GM18951 (cell line): ENCODE measurements around the gene MAP10.

ENCODE experiments used
- POLR2A ChIP-seq: IDR thresholded peaks from 4 replicates; pipeline ENCODE4 v1.6.1; 2011; ENCODE audit warnings: mild to moderate bottlenecking; ENCODE audit not compliant: insufficient read length, insufficient read depth; ENCODE audit errors: extremely low read depth
- in situ Hi-C: fragments of 300-500 bp; cut with MboI; formaldehyde crosslinking; loops from one replicate; pipeline ENCODE4 v1.12.0; 2022; ENCODE audit warnings: low sequenced_read_pairs, mixed read lengths, inconsistent platforms; ENCODE audit not compliant: unreplicated experiment

The MAP10 gene

GRCh38 chr1:232820431-232820830 is 15.2 kb downstream of the MAP10 start:
- TF ChIP-seq POLR2A, result no peak
- in situ Hi-C loops, result no loop called here

DNA sequence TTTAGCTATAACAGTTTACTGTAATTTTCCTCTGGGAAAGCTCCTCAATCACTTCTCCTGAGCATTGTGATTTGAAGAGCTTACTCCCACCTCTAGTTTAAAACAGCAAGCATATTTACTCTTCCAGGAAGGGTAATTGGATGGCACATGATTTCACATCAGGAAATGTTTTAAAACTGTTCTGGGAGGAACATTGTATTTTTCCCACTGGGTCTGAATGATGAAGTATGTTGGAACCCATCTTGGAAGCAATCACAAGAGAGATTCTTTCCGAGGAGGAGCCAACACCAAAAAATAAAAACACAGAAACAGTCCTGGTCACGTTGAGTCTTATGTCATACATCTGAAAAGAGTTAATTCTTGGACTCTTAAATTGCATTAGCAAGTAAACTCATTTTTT is 17.3 kb downstream of the MAP10 start:
- in situ Hi-C loops, result no loop called here
- no peak for TF ChIP-seq POLR2A

DNA sequence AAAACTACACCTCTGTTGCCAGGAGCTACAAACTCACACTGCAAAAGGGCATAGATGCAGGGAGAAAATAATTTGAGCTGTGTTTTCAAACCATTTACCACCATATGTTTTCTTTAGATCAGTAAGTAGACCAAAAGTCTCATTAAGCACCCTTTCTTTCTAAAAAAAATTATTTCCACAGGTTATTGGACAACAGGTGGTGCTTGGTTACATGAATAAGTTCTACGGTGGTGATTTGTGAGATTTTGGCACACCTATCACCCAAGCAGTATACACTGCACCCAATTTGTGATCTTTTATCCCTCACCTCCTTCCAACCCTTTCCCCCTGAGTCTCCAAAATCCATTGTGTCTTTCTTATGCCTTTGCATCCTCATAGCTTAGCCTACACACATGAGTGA is 21.1 kb downstream of the MAP10 start:
- in situ Hi-C loops, result no loop called here
- no peak for TF ChIP-seq POLR2A

DNA sequence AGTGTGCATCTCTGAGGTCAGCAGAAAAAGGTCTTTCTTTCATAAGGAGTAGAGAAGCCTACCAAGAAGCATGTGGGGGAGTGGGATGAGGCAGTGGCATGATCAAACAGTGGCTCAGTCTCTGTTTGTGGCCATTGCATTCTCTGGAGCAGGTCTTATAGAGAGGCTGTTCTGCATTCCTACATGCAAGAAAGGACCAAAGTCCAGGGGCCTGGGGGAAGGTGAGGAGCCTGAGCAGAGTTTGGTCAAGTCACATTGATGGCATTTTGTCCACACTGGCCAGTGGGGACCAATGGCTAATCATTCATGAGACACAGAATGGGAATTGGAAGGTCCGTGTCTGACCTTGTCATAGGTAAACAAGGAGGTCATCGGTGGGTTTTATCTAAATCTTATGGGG is 25.4 kb downstream of the MAP10 start:
- in situ Hi-C loops, result no loop called here
- TF ChIP-seq POLR2A, result no peak

- in situ Hi-C loops, result no loop called here
- no peak for TF ChIP-seq POLR2A
Observed at GRCh38 chr1:232831895-232832294, 26.7 kb downstream of the MAP10 start.

- no peak for TF ChIP-seq POLR2A
- in situ Hi-C loops, result no loop called here
Observed at GRCh38 chr1:232834066-232834465, 28.9 kb downstream of the MAP10 start.

DNA sequence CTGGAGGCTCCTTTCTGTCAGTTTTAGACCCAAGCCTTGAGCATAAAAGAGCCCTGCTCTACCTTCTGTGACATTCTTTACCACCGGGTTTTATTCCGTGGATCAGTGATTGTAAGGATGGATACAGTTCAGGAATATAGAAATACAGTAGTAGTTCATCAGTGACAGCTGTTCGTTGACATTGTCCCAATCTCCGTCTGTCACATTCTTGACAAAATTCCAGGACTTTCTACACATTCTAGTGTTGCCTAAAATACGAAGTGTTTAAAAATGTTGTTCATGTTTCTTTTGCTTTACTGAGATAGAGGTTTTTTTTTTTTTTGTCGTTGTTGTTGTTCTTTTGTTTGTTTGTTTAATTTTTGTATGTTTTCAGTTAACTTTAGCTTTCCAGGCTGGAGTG is 29.9 kb downstream of the MAP10 start:
- in situ Hi-C loops, result no loop called here
- TF ChIP-seq POLR2A, result no peak

DNA sequence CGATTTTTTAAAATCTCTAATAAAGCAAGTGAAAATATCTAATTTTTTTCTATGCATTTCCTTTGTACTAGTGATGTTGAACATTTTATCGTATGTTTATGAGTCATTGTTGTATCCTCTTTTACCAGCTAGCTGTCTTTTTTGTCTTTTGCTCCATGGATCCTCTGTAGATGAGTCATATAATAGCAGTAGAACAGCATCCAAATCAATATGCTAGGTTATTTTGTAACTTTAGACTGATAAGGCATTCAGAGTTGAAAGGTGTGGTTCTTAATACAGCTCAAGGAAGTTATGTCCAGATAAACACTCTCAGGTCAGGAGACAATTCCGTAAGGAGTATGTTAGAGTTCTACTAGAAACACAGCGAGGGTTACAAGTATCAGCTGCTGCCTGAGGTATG is 31.9 kb downstream of the MAP10 start:
- in situ Hi-C loops, result no loop called here
- TF ChIP-seq POLR2A, result no peak

- no peak for TF ChIP-seq POLR2A
Observed at GRCh38 chr1:232841823-232842565, 36.8 kb downstream of the MAP10 start.

DNA sequence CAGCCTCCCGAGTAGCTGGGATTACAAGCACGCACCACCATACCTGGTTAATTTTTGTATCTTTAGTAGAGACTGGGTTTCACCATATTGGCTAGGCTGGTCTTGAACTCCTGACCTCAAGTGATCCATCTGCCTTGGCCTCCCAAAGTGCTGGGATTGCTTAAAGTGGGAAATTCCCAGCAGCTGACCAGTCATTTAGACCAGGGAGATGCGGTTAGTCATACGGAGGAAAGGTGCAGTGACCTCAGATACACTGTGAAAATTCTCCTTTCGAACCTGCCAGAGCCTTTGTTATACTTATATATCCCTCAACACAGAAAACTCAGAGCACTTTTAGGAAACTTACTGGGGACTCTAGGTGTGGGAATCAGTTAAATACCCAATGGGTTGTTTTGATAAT is 39.6 kb downstream of the MAP10 start:
- in situ Hi-C loops, result no loop called here
- TF ChIP-seq POLR2A, result no peak

More at GRCh38 chr1:232841823-232842565, 36.8 kb downstream of the MAP10 start:
- in situ Hi-C loops, result no loop called here

DNA sequence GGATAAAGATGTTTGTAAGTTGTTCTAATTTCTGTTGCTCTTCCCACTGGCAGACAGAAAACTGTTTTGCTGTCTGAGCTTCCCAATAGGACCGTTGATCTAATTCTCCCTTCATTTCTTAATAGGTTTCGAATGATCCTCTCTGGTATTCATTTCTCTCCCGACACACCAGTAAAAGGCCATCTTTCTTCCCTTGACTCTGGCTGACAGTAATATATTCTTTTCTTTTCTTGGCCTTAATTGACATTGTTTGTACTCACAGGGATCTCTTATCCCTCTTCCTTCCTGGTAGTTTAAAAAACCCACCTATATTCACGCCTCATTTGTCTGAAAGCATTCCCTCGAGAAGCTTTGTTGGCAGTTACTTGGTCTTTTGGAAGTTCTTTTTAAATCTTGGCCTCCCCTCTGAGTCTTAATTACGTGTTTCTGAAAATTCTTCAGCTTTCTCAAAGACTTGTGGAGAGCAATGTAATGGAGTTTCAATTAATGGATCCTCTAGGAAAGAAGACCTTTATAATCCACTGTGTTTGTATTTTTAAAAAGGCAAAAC is 40.3 kb downstream of the MAP10 start:
- in situ Hi-C loops, result no loop called here
- no peak for TF ChIP-seq POLR2A

DNA sequence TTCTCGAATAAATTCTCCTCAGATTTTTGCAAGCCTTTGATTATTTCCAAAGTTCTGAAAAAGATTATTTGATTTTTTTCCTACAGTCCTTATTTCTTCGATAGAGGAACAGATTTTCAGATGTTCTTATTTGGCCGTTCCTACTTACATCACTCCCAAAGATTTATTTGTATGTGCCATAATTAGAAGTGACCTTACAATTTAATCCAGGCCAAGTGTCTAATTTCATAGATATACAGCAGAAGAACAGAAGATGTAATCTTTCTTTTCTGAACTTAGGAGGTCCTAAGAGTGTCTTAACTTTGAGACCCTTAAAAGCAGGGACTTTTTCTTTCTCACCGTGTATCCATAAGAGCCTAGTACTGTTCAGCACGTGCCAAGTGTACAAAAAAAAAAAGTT is 46.3 kb downstream of the MAP10 start:
- TF ChIP-seq POLR2A, result no peak
- in situ Hi-C loops, result no loop called here

- in situ Hi-C loops, result no loop called here
- TF ChIP-seq POLR2A, result no peak
Observed at GRCh38 chr1:232853994-232854797, 49.0 kb downstream of the MAP10 start.

DNA sequence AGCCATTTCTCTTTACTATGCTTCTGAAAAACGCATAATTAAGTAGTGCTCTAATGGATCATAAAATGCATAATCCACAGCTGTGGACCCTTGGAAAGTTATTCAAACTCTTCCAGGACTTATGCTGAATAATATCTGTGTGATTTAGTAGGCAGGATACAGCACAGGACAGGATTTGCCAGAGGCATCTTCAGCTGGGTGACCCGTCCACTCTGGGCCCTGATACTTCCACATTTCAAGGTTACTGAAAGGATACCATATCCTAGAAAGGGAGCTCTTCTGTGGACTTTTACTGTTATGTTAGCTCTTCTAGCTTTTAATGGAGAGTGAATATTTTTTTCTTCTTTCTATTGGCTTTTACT is 49.6 kb downstream of the MAP10 start:
- no peak for TF ChIP-seq POLR2A
- in situ Hi-C loops, result no loop called here
